Dermis blood vessel endothelial cell (primary cell): ENCODE results near the gene JADE2. TPM values are rescaled to one million over a fixed set of nuclear protein-coding genes. Genes with fewer than 3 reads are reported as not detected.

Experiments used
- DNase-seq: peaks from one replicate; pipeline ENCODE4 v3.0.0; 2010
- total RNA-seq: library from RNA; depleted of rRNA; stranded (reverse); fragments of >200 nt; gene quantifications from 2 replicates; pipeline ENCODE4 v1.2.3, GENCODE V29; 2014

JADE2 gene
- total RNA-seq, 1 donor from 2014 or later = 23.3 TPM

DNA sequence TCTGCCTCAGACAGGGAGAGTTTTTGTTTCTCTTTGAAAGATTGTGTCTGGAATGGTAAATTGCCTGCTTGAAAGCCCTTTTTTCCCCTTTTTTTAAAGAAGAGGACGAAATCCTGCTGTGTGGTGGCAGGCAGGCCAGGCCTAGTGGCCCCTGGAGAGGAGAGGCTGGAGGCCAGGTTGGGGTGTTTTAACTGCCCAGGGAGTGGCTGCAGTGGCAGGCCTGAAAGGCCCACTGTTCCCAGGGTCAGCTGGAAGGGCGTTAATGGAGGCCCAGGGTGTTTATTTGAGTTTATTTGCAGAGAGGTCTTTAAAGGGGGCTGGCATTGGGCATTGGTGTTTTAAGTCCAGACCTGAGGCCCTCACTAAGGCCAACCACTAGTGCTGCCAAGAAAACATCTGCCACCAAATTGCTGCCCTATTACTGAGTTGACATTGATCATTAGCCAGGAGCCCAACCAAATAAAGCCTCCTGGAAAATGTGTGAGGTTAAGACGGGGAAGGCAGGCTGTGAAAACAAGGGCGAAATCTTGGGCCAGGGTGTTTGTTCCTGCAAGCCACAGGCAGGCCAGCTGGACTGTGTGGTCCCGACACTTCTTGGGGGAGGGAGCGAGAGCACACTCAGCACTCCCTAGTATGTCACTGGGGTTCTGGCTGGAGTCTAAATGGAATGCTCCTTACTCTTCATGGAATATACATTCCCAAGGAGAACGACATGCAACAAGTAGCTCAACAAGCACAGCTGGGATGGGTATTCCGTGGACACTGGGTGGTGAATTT lies 5.0 kb downstream of the JADE2 start:
- no peak for DNase-seq

DNA sequence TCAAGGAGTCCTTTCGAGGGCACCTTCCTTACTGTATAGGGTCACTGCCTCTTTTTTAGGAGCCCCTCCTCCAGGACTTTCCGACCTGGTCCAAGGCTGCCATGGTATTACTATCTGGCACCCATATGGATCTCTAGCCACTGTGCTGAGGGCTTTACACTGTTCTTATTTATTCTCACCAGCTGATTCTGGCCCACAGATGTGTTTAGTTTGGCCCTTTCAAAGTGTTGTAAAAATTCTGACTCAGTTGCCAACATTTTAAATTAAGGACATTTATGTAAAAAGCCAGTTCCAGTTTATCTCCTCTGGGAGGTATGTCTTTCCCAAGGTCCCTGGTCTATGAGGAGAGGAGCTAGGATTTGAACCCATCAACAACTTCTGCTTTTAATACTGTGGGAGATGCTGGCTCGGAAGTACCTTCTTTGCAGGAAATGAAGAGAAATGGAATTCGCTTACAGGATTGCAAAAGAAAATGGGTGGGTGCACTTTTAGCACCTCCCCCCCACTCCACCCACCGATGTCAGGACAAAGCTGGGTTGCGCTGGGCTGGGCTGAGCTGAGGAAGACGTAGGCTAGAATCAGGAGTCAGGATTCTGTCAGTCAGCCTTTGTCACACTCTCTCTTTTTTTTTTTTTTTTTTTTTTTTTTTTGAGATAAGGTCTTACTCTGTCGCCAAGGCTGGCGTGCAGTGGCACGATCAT lies 7.8 kb downstream of the JADE2 start:
- no peak for DNase-seq

DNA sequence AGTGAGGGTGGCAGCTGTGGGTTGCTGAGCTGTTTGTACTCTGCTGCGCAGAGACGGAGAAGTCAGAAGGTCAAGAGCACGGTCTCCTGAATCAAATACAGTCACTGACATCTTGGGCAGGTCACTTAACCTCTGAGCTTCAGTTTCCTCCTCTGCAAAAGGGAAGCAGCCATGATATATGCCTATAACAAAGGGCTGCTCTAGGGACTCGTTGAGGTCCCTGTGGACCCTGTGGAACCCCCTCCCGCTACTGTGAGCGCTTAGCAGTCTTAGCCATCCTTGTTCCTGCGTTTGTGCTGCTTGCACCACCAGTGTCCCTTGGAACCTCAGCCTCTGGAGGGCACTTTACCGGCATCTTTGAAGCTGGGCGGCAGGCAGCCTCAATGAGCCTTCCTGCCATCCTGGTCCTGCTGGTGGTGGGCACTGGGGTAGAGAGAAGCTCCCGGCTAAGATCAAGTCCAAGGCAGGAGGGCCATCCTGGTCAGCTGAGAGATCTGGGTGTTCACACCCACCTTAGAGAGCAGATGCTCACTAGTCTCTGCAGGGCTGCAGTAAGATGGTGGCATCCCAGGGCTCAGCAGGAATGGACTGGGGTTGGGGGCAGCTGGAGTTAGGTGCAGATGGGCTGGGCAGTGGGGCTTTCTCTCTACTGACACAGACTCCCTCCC lies 8.7 kb downstream of the JADE2 start:
- no peak for DNase-seq

DNA sequence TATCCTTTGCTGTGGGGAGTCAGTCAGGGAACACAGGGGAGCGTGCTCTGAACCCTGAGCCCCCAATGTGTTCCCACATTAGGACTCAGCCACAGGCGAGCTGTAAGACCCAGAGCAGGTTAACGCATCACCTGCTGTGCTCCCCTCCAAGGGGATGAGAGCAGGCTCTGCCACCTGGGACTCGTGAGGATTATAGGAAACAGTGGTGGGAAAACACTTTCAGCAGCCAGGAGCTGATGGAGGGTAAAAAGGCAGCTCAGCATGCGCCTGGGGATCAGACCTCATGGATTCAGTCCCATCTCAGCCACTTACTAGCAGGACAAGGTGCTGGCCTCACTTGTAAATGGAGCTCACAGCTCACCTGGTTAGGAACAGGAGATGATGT lies 9.2 kb downstream of the JADE2 start:
- DNase-seq = no peak

DNA sequence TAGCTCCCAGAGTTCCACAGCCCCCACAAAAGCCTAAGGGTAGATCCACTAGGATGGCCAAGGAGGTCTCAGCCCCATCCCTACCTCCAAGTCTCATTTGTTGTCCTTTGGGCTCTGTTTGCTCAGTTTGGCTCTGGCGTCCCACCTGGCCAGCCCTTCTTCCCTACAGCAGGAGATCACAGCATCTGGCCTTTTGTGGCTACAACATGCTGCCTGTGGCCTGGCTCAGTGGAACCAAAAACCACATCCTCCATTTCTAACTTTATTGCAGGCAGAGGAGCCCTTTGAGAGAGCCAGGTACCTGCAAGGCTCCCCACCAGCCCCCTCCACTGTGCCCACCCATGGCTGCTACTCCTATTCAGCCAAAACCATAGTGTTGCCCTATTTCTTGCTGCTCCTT lies 11.4 kb downstream of the JADE2 start:
- DNase-seq = no peak

DNA sequence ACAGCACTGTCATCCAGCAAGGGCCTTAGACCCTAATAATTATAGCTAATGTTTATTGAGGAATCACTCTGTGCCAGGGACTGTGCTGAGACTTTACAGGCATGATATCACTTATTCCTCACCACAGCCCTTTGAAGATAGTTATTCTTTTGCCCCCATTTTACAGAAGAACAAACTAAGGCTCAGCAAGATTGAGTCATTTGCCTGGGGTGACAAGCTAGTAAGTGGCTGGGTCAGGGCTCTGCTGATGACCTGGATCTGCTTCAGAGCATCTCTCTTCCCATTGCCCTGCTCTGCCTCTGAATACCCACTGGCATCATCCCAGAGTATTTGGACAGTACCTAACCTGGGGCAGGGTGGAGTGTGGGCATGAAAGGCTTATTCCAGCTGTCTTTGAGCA lies 11.8 kb downstream of the JADE2 start:
- DNase-seq = no peak

DNA sequence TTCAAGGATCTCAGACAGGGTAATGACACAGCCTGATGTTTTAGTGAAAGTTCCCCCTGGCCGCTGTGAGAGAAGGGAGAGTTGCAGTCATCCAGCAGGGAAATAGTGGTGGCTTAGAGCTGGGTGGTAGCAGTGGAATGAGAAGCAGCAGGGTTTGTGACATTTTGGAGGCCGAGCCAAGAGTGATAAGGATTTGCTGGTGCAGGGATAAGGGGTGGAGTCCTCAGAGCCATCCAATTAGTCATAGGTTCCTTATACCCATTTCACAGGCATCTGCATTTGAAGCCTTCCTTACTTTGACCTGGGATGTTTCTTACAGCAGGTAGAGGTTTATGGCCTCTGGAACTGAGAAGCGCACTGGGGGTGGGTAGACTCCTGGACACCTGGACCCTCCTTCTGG lies 12.8 kb downstream of the JADE2 start:
- no peak for DNase-seq

DNA sequence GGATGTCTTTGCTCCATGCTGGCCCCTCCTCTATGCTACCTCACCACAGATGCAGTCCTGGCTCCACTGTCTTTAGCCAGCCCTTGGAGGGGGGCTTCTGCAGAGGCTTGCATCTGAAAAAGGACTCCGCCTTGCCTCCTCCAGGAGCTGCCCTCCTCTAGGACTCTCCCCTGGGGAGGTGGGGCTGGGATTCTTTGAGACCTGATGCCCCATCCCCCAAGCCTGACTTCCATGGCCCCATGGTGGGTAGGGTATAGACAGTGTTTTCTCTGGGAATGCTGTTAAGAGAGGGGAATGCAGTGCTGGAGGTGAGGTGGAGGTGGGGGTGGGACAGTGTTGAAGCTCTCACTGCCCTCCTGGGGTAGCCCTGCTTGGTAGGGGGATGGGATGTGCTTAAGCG lies 14.3 kb downstream of the JADE2 start:
- no peak for DNase-seq

DNA sequence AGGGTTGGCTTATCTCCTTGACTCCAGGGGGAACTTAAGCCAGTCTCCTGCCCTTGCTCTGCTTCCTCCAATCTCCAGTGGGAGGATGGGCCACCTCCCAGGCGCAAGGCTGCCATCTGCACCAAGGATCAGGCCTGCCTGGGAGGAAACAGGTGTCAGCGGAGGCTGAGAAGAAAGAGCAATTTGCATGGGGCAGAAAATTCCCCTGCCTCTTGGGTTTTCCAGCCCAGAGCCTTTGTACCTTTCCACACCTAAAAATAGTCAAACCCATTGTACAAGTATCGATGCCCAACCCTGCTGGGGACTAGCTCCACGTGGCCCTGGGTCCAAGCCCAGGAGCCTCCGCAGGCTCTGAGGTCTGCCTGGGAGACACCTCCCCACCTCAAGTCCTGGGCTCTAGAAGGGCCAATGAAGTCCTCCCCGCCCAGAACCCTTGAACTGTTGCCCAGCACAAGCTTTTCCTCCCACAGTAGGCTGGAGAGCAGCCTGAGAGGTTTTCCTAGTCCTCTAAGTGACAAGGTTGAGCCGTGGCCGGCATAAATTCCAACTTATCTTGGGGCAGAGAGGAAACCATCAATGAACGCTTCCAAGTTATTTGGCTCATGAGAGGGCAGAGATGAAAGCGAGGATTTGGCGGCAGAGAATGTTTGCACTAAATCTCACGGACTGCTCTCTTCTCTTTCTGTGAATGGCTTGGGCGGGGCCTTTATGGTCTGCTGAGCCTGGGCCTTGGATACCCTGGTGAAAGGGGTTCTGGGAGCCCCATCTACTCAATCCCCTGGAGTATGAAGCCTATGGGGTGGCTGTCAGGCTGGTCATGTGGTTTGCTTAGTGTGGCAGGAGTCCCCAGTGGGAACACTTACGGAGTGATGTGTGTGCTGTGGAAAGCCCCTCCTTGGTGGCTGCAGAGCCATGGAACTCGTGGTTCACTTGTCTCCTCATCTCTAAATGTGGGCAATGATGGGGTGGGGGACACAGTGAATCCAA lies 15.6 kb downstream of the JADE2 start:
- DNase-seq = no peak

DNA sequence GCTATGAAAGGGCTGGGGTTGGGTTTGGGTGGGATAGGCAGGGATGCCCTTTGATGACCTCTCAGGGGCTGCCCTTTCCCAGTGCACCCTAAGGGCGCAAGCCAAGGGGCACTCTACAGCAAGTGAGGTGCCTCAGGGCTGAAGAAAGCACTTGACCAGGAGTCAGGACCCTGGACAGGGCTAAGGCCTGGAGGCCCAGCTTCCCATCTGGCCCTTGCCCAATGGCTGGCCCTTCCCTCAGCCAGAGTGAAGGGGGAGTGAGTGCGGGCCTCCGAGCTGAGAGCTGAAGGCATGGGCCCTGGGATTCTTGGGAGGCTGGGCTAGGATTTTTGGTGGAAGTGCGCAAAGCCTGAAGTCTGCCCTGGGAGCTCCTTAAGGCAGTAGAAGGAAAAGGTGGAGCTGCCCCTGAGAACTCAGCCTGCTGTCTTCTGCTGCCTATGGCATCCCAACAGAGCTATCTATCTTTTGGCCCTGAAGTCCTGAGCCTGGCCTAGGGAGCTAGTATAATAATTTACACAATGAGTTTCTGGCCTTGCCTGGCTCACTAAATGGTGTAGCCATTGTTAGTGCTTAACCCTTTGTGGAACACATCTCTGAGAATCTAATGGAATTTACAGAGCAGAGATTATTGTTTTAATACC lies 16.4 kb downstream of the JADE2 start:
- peak; percentile 68 for DNase-seq

DNA sequence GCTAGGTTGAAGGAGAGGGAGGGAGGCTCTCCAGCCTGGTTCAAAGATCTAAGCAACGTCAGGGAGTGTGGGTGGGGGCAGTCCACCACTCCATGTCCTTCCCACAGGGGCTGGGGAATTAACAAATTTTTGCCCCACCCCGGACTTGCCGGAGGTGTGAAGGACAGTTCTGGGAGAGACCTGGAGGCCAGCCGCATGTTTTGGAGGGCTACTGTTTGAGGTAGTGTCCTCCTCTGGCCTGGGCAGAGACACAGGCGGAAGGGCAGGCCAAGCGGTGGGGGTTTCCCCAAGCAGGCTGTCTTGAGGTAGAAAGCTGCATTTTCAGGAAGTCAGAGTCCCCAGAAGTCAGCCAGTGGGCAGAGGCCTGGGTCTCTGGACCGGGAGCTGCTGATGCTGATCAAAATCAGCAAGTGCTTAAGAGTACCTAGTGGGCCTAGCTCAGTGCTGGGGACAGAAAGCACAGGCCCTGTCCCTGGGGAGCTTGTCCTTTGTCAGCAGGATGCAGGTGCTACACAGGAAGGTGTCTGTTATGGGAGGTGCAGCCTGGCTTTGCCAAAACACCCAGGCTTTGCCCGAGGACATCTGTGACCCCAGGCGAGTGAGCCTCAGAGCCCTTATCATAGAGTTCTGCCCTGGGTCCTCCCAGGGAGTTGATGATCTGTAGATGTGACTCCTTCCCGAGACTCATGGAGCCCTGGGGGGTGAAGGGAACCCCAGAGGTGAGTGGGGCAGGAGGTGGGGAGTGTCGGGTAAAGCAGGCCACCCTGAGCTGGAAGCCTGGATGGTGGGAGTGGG lies 18.5 kb downstream of the JADE2 start:
- DNase-seq = no peak

DNA sequence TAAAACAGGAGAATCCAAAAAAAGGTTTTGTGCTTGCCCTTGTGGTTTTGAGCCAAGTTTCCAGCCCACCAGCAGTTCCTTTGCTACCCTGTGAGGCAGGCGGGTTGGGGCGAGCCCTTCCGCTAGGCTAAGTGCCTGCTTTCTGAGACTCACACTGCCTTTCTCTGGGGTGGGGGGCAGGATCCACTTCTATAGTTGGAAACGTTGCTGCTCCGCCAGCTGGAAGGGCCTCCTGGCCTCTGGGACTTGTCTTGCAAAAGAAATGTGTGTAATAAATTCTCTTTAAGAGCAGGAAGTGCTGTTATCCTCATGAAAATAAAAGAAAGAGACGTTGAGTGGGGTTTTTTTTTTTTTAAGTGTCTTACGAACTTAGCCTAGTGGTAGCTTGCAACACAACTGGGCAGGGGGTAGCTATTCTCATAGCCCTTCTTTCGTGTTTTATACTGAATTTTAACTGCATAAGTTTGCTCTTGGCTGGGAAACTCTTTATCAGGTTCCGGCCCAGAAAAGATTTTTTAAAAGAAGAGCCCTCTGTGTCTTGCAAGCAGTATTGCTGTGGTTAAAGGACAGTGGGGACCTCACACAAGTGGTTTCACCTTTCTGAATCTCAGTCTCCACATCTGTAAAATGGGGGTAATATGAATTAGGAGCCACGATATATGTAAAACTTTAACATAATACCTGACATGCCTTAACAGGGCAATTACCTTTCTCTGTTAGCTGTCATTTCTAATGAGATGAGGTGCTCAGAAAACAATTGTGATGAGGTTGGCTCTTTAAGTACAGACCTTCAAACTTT lies 19.8 kb downstream of the JADE2 start:
- DNase-seq = no peak

DNA sequence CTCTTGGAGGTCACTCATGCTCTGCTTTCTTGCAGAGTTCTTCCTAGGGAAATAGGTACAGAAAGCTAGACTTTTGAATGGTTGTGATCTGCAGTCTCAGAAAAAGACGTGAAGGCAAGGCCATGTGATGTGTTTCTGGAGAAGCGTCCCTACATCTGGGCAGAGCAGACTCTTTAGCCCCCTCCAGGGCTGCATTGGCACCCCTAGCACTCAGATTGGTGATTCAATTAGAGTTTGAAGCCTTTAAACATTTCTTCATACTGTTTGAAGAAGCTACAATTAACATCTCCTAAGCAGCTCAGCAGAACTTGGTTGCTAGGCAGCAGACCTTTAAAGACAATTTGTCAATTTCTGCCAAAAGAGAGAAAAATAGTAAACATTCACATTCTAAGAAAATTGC lies 21.6 kb downstream of the JADE2 start:
- no peak for DNase-seq

DNA sequence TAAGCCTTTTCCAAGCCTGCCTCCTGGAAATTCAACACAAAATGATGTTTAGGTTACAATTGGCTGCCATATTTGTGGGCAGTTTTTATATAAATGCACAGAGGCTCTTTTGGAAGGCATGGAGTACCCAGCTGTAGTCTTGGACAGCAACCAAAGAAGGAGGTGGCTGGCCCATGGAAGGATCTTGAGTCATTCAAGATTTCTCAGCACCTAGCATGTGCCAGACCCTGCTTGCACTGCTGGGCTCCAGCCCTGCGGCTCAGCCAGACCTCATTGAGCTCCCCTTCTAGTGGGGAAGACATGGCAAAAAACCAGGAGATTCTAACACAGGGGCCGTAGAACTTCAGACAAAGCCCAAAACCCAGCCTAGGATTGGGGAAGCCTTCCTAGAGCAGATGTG lies 22.1 kb downstream of the JADE2 start:
- peak; percentile 48 for DNase-seq

DNA sequence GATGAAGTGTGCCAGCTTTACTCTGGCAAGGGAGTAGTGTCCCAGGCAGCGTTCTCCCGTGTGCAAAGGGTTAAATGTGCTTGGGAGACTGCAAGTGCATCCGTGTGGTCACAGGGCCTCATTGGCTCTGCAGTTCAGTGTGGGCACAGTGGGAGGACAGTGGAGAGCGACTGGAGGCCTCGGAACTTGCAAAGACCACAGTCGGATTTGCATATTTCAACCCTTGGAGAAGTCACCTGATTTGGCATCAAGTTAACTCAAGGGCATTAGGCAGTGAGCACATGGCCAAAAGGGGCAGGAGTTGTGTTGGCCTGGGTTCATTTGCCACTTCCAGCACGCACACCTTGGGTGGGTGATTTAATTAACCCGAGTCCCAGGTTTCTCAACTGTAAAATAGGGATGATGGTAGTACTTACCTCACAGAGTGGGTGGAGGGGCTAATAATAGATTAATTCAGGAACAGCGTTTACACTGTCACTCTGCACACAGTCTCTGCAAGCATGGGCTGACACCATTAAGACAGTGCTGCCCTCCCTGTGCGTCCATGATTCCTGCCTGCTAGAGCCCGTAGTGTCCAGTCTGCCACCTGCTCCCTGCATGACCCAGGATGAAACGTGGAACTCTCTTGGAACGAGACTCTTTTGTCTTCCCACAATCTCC lies 22.7 kb downstream of the JADE2 start:
- DNase-seq = no peak

DNA sequence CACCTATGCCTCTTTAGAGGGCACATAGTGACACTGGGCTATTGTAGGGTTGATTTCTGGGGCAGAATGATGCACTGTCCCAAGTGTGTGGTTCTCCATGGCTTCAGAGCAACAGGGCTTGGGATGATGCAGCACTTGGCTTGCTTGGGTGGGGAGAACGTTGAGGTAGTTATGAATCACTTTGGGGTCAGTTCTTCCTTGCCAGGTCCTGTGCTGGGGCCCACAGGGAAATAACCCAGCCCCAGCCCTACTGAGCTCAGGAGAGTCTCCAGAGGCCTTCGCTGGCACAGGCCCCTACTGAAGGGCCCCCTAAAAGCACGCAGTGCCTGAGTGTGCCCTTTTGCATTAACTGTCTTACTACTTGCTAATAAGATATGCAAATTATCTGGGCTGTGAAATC lies 24.2 kb downstream of the JADE2 start:
- DNase-seq = no peak

DNA sequence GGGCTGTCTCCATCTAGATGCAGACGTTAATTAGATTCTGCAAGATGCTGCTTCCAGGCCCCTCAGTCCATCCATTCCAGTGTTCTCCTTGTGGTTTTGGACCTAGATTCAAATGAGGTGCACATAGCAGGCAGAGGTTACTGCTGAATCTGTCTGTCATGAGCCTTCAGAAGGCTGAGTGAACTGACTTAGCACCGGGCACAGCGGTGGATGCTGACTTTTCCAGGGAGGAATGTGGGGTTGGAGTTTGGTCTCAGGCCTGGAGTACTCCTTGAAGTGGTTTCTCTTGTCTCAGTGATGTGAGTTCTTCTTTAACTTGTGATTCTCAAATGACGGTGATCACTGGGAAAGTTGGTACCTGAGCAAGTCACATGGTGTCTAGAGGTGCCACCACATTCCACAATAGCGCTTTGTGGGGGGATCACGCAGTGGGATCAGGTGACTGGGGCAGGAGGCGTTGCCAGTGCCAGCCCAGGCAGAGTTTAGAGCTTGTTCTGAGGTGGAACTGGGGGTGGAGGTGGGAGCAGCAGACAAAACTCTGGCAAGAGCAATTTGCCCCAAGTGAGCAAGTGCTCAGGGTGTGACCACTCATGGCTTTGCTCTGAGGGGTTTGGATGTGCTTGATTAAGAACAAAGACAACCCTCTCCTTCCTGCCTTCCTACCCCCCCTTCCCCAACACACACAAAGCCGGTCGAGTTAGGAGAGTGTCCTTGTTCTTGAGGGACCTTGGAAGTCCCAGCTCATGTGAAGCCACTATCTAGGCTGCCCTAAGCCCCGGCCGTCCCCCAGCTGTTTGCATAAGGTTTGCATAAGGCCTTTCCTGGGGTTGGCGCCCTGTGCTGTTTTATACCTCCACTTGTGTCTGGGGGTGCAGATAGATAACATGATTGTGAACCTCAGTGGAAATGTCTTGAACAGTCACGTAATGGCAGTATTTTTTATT lies 25.1 kb downstream of the JADE2 start:
- DNase-seq = no peak

DNA sequence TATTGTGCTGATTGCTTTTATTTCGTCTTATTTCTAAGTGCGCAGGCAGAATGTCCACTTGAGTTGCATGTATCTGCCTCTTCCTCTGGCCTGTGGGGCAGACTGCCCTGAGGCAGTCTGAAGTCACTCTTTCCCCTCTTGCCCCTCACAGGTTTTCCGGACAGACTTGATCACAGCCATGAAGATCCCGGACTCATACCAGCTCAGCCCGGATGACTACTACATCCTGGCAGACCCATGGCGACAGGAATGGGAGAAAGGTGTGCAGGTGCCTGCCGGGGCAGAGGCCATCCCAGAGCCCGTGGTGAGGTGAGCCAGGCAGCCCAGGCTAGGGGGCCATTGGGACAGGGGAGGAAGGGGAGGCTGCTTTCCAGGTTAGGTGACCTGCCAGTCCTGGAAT lies 26.4 kb downstream of the JADE2 start:
- DNase-seq = peak; percentile 61

DNA sequence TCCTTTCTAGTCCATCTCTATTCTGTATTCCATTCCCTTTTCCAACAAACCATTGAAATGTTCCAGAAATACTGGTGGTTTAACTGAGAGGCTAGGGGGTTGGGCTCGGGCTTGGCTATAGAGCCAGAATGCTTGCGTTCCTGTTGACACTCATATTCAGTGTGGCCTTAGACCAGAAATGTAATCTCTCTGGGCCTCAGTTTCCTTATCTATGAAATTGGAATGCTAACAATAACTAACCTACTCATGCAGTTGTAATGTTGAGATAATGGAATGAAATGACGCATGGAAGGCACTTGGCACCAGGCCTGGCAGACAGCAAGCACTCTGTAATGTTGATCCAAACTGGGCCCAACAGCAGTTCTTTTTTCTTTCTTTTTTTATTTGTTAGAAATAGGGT lies 26.8 kb downstream of the JADE2 start:
- peak; percentile 91 for DNase-seq
